GM19035 (cell line): Measurements from ENCODE around the gene CTIF.

Source experiments
- ATAC-seq: cut with Tn5 transposase; IDR thresholded peaks from one replicate; pipeline ENCODE4 v1.9.1; 2021; ENCODE audit not compliant: unreplicated experiment

CTIF gene

GRCh38 chr18:48902023-48902855 lies 363.4 kb downstream of the CTIF start:
- ATAC-seq: no peak

GRCh38 chr18:48902856-48903601 lies 364.2 kb downstream of the CTIF start:
- ATAC-seq: no peak

- ATAC-seq: no peak
Measured at GRCh38 chr18:48904091-48904490, 365.3 kb downstream of the CTIF start.

- ATAC-seq: no peak
Measured at GRCh38 chr18:48904847-48905394, 366.1 kb downstream of the CTIF start.

- ATAC-seq: no peak
Measured at GRCh38 chr18:48905513-48905912, 366.7 kb downstream of the CTIF start.

- ATAC-seq: no peak
Measured at GRCh38 chr18:48908916-48909315, 370.1 kb downstream of the CTIF start.

GRCh38 chr18:48909721-48910120 lies 370.9 kb downstream of the CTIF start:
- ATAC-seq: no peak

GRCh38 chr18:48910972-48911545 lies 372.2 kb downstream of the CTIF start:
- ATAC-seq: no peak
